DOHH2 (cell line): ENCODE measurements around the gene SMKR1.

Source experiments
- H3F3A ChIP-seq: fragments of 200-600 bp; sonication (generic), shearing (Covaris generic); 2 replicates; pipeline ENCODE4 v1.6.0; 2016; ENCODE audit warnings: antibody characterized with exemption, mild to moderate bottlenecking; ENCODE audit not compliant: control insufficient read depth, insufficient read depth
- H3K27ac ChIP-seq: fragments of 200-600 bp; sonication (generic); 2 replicates; pipeline ENCODE4 v1.5.1; 2014; ENCODE audit warnings: low read depth, mild to moderate bottlenecking, low read length, moderate library complexity
- H3K27me3 ChIP-seq: fragments of 200-600 bp; sonication (generic); 2 replicates; pipeline ENCODE4 v1.6.1; 2014; ENCODE audit warnings: mild to moderate bottlenecking, low read length, mixed read lengths; ENCODE audit not compliant: control insufficient read depth
- H3K36me3 ChIP-seq: fragments of 200-600 bp; sonication (generic); 2 replicates; pipeline ENCODE4 v1.6.1; 2014; ENCODE audit warnings: mild to moderate bottlenecking, low read length, moderate library complexity, mixed read lengths; ENCODE audit not compliant: control insufficient read depth
- H3K4me1 ChIP-seq: fragments of 200-600 bp; sonication (generic); 2 replicates; pipeline ENCODE4 v1.6.1; 2014; ENCODE audit warnings: mild to moderate bottlenecking, low read length, mixed read lengths; ENCODE audit not compliant: control insufficient read depth
- H3K4me2 ChIP-seq: fragments of 200-600 bp; sonication (generic); 2 replicates; pipeline ENCODE4 v1.6.0; 2014; ENCODE audit warnings: mild to moderate bottlenecking, low read length, moderate library complexity
- H3K4me3 ChIP-seq: fragments of 200-600 bp; sonication (generic); 2 replicates; pipeline ENCODE4 v1.5.1; 2014; ENCODE audit warnings: mild to moderate bottlenecking, low read length, mixed read lengths
- H3K79me2 ChIP-seq: fragments of 200-600 bp; sonication (generic); 2 replicates; pipeline ENCODE4 v1.6.1; 2014; ENCODE audit warnings: mild to moderate bottlenecking, low read length, mixed read lengths; ENCODE audit not compliant: control insufficient read depth
- H3K9me2 ChIP-seq: fragments of 200-600 bp; sonication (generic); replicated peaks from 2 replicates; pipeline ENCODE4 v1.6.1; 2014; ENCODE audit warnings: mild to moderate bottlenecking, low read length, mixed read lengths; ENCODE audit not compliant: control insufficient read depth
- H3K9me3 ChIP-seq: fragments of 200-600 bp; sonication (generic); 2 replicates; pipeline ENCODE4 v1.6.1; 2014; ENCODE audit warnings: antibody characterized with exemption, low read length, mixed read lengths; ENCODE audit not compliant: control insufficient read depth, insufficient read depth
- H4K20me1 ChIP-seq: fragments of 200-600 bp; sonication (generic); 2 replicates; pipeline ENCODE4 v1.6.0; 2014; ENCODE audit warnings: low read depth, mild to moderate bottlenecking, antibody characterized with exemption, low read length, moderate library complexity; ENCODE audit not compliant: control insufficient read depth, insufficient read depth
- CTCF ChIP-seq: fragments of 200-600 bp; sonication (generic); IDR thresholded peaks from one replicate; pipeline ENCODE4 v1.5.1; 2014; ENCODE audit warnings: antibody characterized with exemption, mild to moderate bottlenecking, low read depth, low read length; ENCODE audit not compliant: poor library complexity, severe bottlenecking
- EZH2phosphoT487 ChIP-seq: fragments of 200-600 bp; sonication (generic); IDR thresholded peaks from 2 replicates; pipeline ENCODE4 v1.6.1; 2017; ENCODE audit warnings: borderline replicate concordance, mild to moderate bottlenecking, antibody characterized with exemption, low read length, moderate library complexity, mixed read lengths

The SMKR1 gene

GRCh38 chr7:129540340-129540739 lies 38.0 kb downstream of the SMKR1 start:
- TF ChIP-seq CTCF = no peak
- H4K20me1 ChIP-seq = no peaks in the 10 kb centered on the region
- no peaks in the 10 kb centered on the region for H3K36me3 ChIP-seq
- no peak overlapping the region for H3K4me2 ChIP-seq
- H3K9me3 ChIP-seq = no peaks in the 10 kb centered on the region
- H3K9me2 ChIP-seq = no peaks in the 10 kb centered on the region
- H3K27ac ChIP-seq = no peak overlapping the region
- H3K79me2 ChIP-seq = no peaks in the 10 kb centered on the region
- H3K4me3 ChIP-seq = no peak overlapping the region
- no peaks in the 10 kb centered on the region for H3K4me1 ChIP-seq
- no peaks in the 10 kb centered on the region for H3F3A ChIP-seq
- peaks cover 7% of the 10 kb centered on the region; the same call in 1 of the 2 replicates for H3K27me3 ChIP-seq

- Histone ChIP-seq H3F3A (no peaks in the 10 kb centered on the region), H3K4me2 (no peak overlapping the region), H4K20me1 (no peaks in the 10 kb centered on the region), H3K79me2 (no peaks in the 10 kb centered on the region), H3K27me3 (no peaks in the 10 kb centered on the region), H3K4me3 (no peak overlapping the region), H3K9me2 (no peaks in the 10 kb centered on the region), H3K9me3 (no peaks in the 10 kb centered on the region), H3K4me1 (no peaks in the 10 kb centered on the region), H3K27ac (no peak overlapping the region), H3K36me3 (no peaks in the 10 kb centered on the region)
- no peak for TF ChIP-seq EZH2phosphoT487
- TF ChIP-seq CTCF = no peak
Observed at GRCh38 chr7:129544700-129545099, 42.4 kb downstream of the SMKR1 start.

- H3K4me2 ChIP-seq = no peak overlapping the region
- no peak overlapping the region for H3K27ac ChIP-seq
- no peaks in the 10 kb centered on the region for H3K36me3 ChIP-seq
- TF ChIP-seq EZH2phosphoT487 = no peak
- no peak for TF ChIP-seq CTCF
- no peak overlapping the region for H3K4me3 ChIP-seq
- no peaks in the 10 kb centered on the region for H3K79me2 ChIP-seq
- H4K20me1 ChIP-seq = no peaks in the 10 kb centered on the region
- peaks cover 5% of the 10 kb centered on the region for H3K4me1 ChIP-seq
- no peaks in the 10 kb centered on the region for H3F3A ChIP-seq
- H3K27me3 ChIP-seq = peaks cover 11% of the 10 kb centered on the region
- H3K9me3 ChIP-seq = no peaks in the 10 kb centered on the region
- H3K9me2 ChIP-seq = no peaks in the 10 kb centered on the region
Observed at GRCh38 chr7:129550693-129551360, 48.5 kb downstream of the SMKR1 start.
